K562 (cell line): Measurements from ENCODE around the gene TLCD1. TPM values are rescaled to one million over a fixed set of nuclear protein-coding genes. Genes with fewer than 3 reads are reported as not detected.

Experiments used
- ATAC-seq: fragments of 200-7000 bp; cut with Tn5 transposase; 3 replicates; pipeline ENCODE4 v1.9.1; 2020; ENCODE audit warnings: moderate library complexity
- BruUV-seq: library from RNA; stranded (reverse); fragments of 400-500 nt; replicated peaks from 2 replicates; lab custom pipeline; 2021; lab: Mats Ljungman, UMichigan
- CTCF ChIA-PET: fragments of 300-600 bp; formaldehyde crosslinking; extraction: SDS; loops from one replicate; lab custom pipeline; 2021; ENCODE audit warnings: low intra/inter-chr PET ratio; lab: Yijun Ruan, JAX
- POLR2A ChIA-PET: fragments of 300-600, 350-650 bp; sonication (Branson Sonifier 250); formaldehyde crosslinking; extraction: SDS; loops from one replicate; lab custom pipeline; 2021; ENCODE audit warnings: antibody characterized with exemption, inconsistent platforms; lab: Yijun Ruan, JAX
- DNase-seq, 4 experiments: peaks; one replicate each; pipeline versions ENCODE4 v3.0.0 to v3.0.0-alpha.2; 2011 to 2018; ENCODE audit warnings: low spot score in 3 of 4, mixed read lengths in 3 of 4; ENCODE audit errors: extremely low read depth in 1 of 4
- FAIRE-seq: peaks from 2 replicates; lab custom pipeline; 2011; peaks lifted over from hg19 to GRCh38; lab: Jason Lieb, UNC
- H2AFZ ChIP-seq: 2 replicates; pipeline ENCODE4 v1.6.0; 2011; ENCODE audit warnings: low read depth, low read length, control low read depth, inconsistent platforms
- H3K27ac ChIP-seq: fragments of 200-600 bp; 3 replicates; pipeline ENCODE4 v1.8.0; 2011; ENCODE audit warnings: low read depth, mild to moderate bottlenecking, control low read depth, inconsistent platforms, low read length, moderate library complexity, mixed read lengths; ENCODE audit errors: extremely low read depth
- H3K27me3 ChIP-seq, 2 experiments: fragments of 300-600 bp in 1 of 2; 2 replicates in 1 of 2; 3 replicates in 1 of 2; pipeline versions ENCODE4 v1.6.0 to v1.8.0; 2011; ENCODE audit warnings: inconsistent platforms in 2 of 2, low read length in 2 of 2, mild to moderate bottlenecking in 1 of 2, mixed read lengths in 1 of 2, moderate library complexity in 1 of 2; ENCODE audit not compliant: control insufficient read depth in 2 of 2, insufficient read depth in 2 of 2
- H3K36me3 ChIP-seq: fragments of 300-600 bp; 3 replicates; pipeline ENCODE4 v1.8.0; 2011; ENCODE audit warnings: mild to moderate bottlenecking, low read length, inconsistent platforms; ENCODE audit not compliant: control insufficient read depth, insufficient read depth
- H3K4me1 ChIP-seq, 2 experiments: fragments of 200-600 bp in 1 of 2; replicated peaks in 1 of 2; 2 replicates in 1 of 2; 3 replicates in 1 of 2; pipeline versions ENCODE4 v1.5.1 to v1.8.0; 2011; ENCODE audit warnings: inconsistent platforms in 2 of 2, low read length in 2 of 2, mild to moderate bottlenecking in 1 of 2, mixed read lengths in 1 of 2, moderate library complexity in 1 of 2; ENCODE audit not compliant: control insufficient read depth in 2 of 2, insufficient read depth in 2 of 2
- H3K4me2 ChIP-seq: 2 replicates; pipeline ENCODE4 v1.6.1; 2011; ENCODE audit warnings: low read length, control low read depth, inconsistent platforms, mixed read lengths; ENCODE audit not compliant: insufficient read depth
- H3K4me3 ChIP-seq: fragments of 200-600 bp; sonication (generic), shearing (Covaris generic); 2 replicates; pipeline ENCODE4 v1.5.1; 2016; ENCODE audit warnings: control low read depth, inconsistent platforms
- H3K79me2 ChIP-seq: fragments of 200-600 bp; 3 replicates; pipeline ENCODE4 v1.8.0; 2011; ENCODE audit warnings: low read length, inconsistent platforms; ENCODE audit not compliant: control insufficient read depth, insufficient read depth
- H3K9ac ChIP-seq, 2 experiments: 2 replicates each; pipeline versions ENCODE4 v1.6.0 to v1.6.1; 2011; ENCODE audit warnings: low read depth in 2 of 2, low read length in 2 of 2, control low read depth in 1 of 2, inconsistent platforms in 1 of 2, mild to moderate bottlenecking in 1 of 2, mixed read lengths in 1 of 2; ENCODE audit not compliant: insufficient read depth in 1 of 2
- H3K9me1 ChIP-seq: one replicate; pipeline ENCODE4 v1.6.0; 2011; ENCODE audit warnings: inconsistent platforms, mild to moderate bottlenecking, low read length, moderate library complexity; ENCODE audit not compliant: control insufficient read depth, insufficient read depth
- H3K9me3 ChIP-seq: replicated peaks from 2 replicates; pipeline ENCODE4 v1.5.1; 2011; ENCODE audit warnings: low read depth, low read length, inconsistent platforms; ENCODE audit not compliant: control insufficient read depth, insufficient read depth
- H4K20me1 ChIP-seq: replicated peaks from 2 replicates; pipeline ENCODE4 v1.6.1; 2011; ENCODE audit warnings: low read length, inconsistent platforms, mixed read lengths; ENCODE audit not compliant: control insufficient read depth, insufficient read depth
- CEBPZ ChIP-seq: fragments of 150-350 bp; IDR thresholded peaks from 2 replicates; pipeline ENCODE4 v1.6.1; 2014; ENCODE audit warnings: low read depth, mild to moderate bottlenecking, low read length, borderline replicate concordance
- KAT2B ChIP-seq: IDR thresholded peaks from one replicate; pipeline ENCODE4 v1.6.1; 2012; ENCODE audit warnings: low read depth, mild to moderate bottlenecking, control low read depth, inconsistent platforms, low read length, moderate library complexity
- NCOA4 ChIP-seq: fragments of 450-650 bp; IDR thresholded peaks from 2 replicates; pipeline ENCODE4 v1.6.1; 2018; ENCODE audit warnings: mild to moderate bottlenecking; ENCODE audit not compliant: partially characterized antibody
- PRDM10 ChIP-seq: fragments of 450-650 bp; IDR thresholded peaks from 2 replicates; pipeline ENCODE4 v1.6.1; 2018; ENCODE audit not compliant: partially characterized antibody
- TAF7 ChIP-seq: fragments of 450-650 bp; IDR thresholded peaks from 2 replicates; pipeline ENCODE4 v1.6.1; 2016; ENCODE audit warnings: missing genetic modification characterization, missing compliant biosample characterization
- WGBS: fragments of 100-300 bp; shearing (Covaris generic); methylation state at CpG from one replicate; pipeline ENCODE4 v1.1.6; 2016; ENCODE audit warnings: low coverage, mixed read lengths; ENCODE audit not compliant: insufficient coverage; ENCODE audit errors: missing lambda C conversion rate; 5-methylcytosine and 5-hydroxymethylcytosine counted together
- in situ Hi-C: fragments of 300-500 bp; cut with MboI; formaldehyde crosslinking; loops from 4 replicates; pipeline ENCODE4 v1.15.0; 2018; ENCODE audit warnings: inconsistent platforms, mixed read lengths
- intact Hi-C: fragments of 100-400 bp; cut with micrococcal nuclease; formaldehyde crosslinking; loops from 2 replicates; pipeline ENCODE4 v1.14.2; 2022
- polyA plus RNA-seq, 8 experiments: library from polyadenylated mRNA; depleted of rRNA in 4 of 8; stranded (reverse) in 5 of 8; unstranded in 3 of 8; fragments of >200 nt; fragmentation: Nextera tagmentation in 2 of 8; fragmentation: Illumina TruSeq in 1 of 8; extraction: Ambion mirVana in 2 of 8; extraction: Trizol in 1 of 8; gene quantifications; 2 replicates each; pipeline versions ENCODE4 v1.2.1 to v1.2.3, GENCODE V29; 2011 to 2014; ENCODE audit warnings: inconsistent platforms in 1 of 8, missing spikeins in 1 of 8
- total RNA-seq, 7 experiments: library from RNA; depleted of rRNA in 6 of 7; stranded (reverse); fragments of >200 nt in 6 of 7; fragmentation: Illumina TruSeq in 2 of 7; extraction: Trizol in 2 of 7; gene quantifications; 2 replicates each; pipeline versions ENCODE4 v1.2.1 to v1.2.3, GENCODE V29; 2011 to 2021; ENCODE audit warnings: low replicate concordance in 1 of 7

The TLCD1 gene
- total and polyA plus RNA-seq, 9 of the 15 experiments (the other 6 are each of a cell fraction or from before 2014, with no cell fraction given) = 6.8 to 37.7 (median 21.7) TPM

DNA sequence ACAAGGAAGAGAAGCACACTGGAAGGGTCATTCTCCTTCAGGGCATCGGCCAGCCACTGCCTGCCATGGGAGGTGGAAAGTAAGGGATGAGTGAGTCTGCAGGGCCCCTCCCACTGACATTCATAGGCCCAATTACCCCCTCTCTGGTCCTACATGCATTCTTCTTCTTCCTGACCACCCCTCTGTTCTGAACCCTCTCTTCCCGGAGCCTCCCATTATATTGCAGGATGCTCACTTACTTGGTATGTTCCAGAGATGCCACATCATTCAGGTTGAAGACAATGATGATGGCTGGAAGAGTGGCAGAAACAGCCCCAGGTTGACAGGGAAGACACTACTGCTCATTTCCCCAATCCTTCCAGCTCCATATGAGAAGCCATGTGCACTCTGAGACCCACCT is 10.8 kb downstream of the TLCD1 start:
- H2AFZ ChIP-seq = no peak overlapping the region
- no peak for ATAC-seq
- no peak overlapping the region for H3K4me3 ChIP-seq
- H3K9me3 ChIP-seq = no peaks in the 10 kb centered on the region
- no peaks in the 10 kb centered on the region for H3K9me1 ChIP-seq
- FAIRE-seq = no peak
- 15% methylated on average over 2 of the region's 2 CpGs for WGBS
- H3K36me3 ChIP-seq = peaks cover 2% of the 10 kb centered on the region; the same call in 1 of the 3 replicates
- TF ChIP-seq CEBPZ (no peak), NCOA4 (no peak), TAF7 (tag) (no peak), PRDM10 (peak; percentile 78), KAT2B (no peak)
- TF ChIP-seq, all 486 proteins: peak for 1
- no peak overlapping the region for H3K9ac ChIP-seq
- in situ Hi-C loops (no loop called here), intact Hi-C loops (no loop called here)
- BruUV-seq = no TSS peak
- no peak overlapping the region for H3K4me2 ChIP-seq
- ChIA-PET POLR2A (interaction anchor here (1.4 kb wide), 2 partner anchors 9 to 11 kb away, joined by 4 to 6 read pairs; no protein-coding TSS in a partner anchor), CTCF (no interaction called here)
- 0 out of 5 replicates have a peak, but pooled peaks cover 0 to 11% of the 10 kb centered on the region in 2 experiments for H3K27me3 ChIP-seq
- H4K20me1 ChIP-seq = 0 out of 2 replicates have a peak, but pooled peaks cover 2% of the 10 kb centered on the region
- H3K79me2 ChIP-seq = peaks cover 22% of the 10 kb centered on the region
- DNase-seq = no peak
- no peak overlapping the region for H3K27ac ChIP-seq
- H3K4me1 ChIP-seq = peaks cover 18 to 44% of the 10 kb centered on the region in 2 experiments
